HG03460 (cell line): ENCODE results near the gene FAT1.
A peak's percentile ranks its signal among the peaks of the same experiment; 100 is the strongest.

ENCODE experiments used
- ATAC-seq: cut with Tn5 transposase; IDR thresholded peaks from one replicate; pipeline ENCODE4 v1.9.1; 2021; ENCODE audit not compliant: unreplicated experiment

The FAT1 gene

GRCh38 chr4:186755550-186756519, 32.2 kb upstream of the FAT1 start:
- peak; percentile 79 for ATAC-seq

GRCh38 chr4:186754976-186755375, 31.3 kb upstream of the FAT1 start:
- no peak for ATAC-seq

GRCh38 chr4:186752325-186752724, 28.7 kb upstream of the FAT1 start:
- no peak for ATAC-seq

- ATAC-seq = no peak
Measured at GRCh38 chr4:186749611-186750281, 26.1 kb upstream of the FAT1 start.

- no peak for ATAC-seq
Measured at GRCh38 chr4:186746581-186746980, 22.9 kb upstream of the FAT1 start.

GRCh38 chr4:186743261-186743660, 19.6 kb upstream of the FAT1 start:
- no peak for ATAC-seq

- no peak for ATAC-seq
Measured at GRCh38 chr4:186740822-186741221, 17.2 kb upstream of the FAT1 start.

DNA sequence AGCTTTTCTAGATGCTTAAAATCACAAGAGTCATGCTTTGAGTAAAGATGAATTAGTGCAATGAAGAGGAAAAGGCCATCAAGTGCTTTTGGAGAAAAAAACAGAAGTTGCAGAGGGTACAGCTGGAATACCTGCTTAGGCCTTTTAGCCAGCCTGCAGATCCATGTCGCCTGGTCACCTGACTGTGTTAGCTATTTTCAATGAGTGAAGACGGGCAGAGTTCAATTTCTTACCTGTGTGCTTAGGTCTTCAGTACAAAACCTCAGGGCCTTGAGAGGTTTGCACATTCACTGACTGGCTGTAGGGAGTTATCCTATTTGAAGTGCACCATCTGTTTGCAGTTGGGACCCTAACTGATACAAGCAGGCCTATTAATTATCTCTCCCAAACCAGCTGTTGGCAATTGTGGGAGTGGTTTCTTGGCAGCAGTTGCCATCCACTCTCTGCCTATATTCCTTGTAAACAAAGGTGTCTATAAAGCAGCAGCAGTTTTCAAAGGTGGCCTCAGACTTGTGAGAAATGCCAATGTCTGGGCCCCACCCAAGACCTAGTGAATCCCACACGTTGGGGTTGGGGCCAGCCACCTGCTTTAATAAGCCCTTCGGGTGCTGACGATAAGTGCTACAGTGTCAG, 16.3 kb upstream of the FAT1 start:
- ATAC-seq = no peak

- ATAC-seq = no peak
Measured at GRCh38 chr4:186739317-186739716, 15.7 kb upstream of the FAT1 start.

- no peak for ATAC-seq
Measured at GRCh38 chr4:186738421-186738820, 14.8 kb upstream of the FAT1 start.

GRCh38 chr4:186737427-186737826, 13.8 kb upstream of the FAT1 start:
- ATAC-seq = no peak

DNA sequence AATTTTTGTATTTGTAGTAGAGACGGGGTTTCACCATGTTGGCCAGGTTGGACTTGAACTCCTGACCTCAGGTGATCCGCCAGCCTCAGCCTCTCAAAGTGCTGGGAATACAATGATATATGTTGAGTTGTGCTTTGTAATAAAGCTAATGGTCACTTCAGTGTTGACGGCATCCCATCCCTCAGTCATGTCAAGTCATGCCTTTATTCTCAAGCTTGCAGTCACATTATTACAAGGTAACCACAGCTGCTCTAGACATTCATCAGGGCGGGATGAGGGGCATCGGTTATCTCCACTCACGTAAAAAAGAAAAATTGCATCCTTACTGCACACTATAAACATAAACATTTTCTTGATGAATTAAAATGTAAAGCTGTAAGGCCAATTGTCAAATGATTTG, 12.8 kb upstream of the FAT1 start:
- no peak for ATAC-seq

DNA sequence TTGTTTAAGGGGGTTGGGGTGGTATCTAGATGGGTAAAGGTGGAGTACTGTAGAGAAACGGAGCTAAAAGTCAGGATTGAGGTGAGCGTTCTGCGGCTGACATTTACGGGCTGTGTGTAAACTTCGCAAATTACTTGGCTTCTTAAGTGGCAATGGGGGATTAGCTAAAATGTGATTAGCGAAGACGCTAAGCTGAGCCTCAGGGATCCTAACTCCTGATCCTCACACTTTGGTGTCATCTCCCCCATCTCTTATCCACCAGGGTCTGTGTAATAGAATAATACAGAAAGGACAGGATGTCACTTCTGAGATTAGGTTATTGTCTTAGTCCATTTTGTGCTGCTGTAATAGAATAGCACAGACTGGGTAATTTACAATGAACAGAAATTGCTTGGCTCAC, 10.6 kb upstream of the FAT1 start:
- ATAC-seq = no peak

- no peak for ATAC-seq
Measured at GRCh38 chr4:186733778-186734177, 10.1 kb upstream of the FAT1 start.

- ATAC-seq = no peak
Measured at GRCh38 chr4:186730621-186731020, 7.0 kb upstream of the FAT1 start.

- ATAC-seq = no peak
Measured at GRCh38 chr4:186729856-186730255, 6.2 kb upstream of the FAT1 start.

DNA sequence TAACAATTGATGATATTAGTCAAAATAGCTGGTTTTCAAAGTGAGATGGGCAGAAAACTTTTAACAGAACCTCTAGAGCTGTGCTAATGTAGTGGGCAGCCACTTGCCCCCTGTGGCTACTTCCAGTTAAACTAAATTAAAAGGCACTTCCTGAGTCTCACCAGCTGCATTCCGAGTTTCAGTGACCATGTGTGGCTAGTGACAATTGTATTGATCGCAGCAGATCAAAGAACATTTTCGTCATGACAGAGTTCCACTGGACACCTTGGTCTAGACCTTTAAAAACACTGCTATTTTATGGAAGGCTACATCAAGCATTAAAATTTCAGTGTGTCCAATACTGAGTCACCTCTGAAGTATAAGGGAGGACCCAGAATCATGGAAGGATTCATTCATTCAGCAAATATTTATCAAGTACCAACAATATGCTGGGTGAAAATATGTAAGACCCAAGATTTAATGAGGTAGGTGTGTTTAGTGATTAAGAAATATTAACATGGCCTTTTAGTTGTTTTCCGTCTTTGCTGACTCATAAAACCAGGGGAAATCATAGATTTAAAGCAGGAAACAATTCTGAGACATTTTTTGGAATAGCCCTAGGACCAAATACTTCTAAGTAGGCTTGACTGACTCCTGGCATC, 5.1 kb upstream of the FAT1 start:
- no peak for ATAC-seq

DNA sequence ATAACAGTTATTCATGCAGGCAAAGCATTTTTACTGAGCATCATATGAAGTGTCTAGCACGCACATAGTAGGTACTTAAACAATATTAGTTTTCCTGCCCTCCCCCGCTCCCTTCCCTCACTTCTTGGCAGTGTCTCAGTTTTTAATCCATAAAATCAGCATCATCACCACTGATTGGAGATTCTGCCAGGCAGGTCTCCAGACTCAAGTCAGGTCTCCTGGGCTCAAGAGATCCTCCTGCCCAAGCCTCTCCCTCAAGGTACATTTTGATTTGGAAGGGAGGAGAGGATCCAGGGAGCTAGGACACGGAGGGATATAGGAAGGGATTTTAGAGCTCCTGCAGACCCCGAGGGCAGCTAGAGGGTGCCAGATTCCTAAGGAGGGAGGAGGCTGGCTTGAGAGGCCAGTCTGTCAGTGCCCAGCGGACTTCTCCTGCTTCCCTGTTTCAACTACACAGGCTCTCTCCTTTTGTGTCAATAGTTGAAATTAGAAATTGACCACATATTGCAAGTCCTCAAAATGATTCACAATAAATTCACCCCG, 4.4 kb upstream of the FAT1 start:
- no peak for ATAC-seq

GRCh38 chr4:186727169-186727976, 3.7 kb upstream of the FAT1 start:
- ATAC-seq = no peak
